Neural cell (in vitro differentiated cells): ENCODE measurements around the gene CALCR. TPM values are rescaled to one million over a fixed set of nuclear protein-coding genes. Genes with fewer than 3 reads are reported as not detected.
"Not testable (repeated sequence)": the region's sequence is repeated elsewhere in the genome, so short reads cannot be mapped to it uniquely, and the experiment has no call there.

Experiments used
- H2AFZ ChIP-seq: fragments of 200-600, 300-800 bp; sonication (generic), shearing (Covaris generic); 2 replicates; pipeline ENCODE4 v1.6.0; 2014; ENCODE audit warnings: low read depth, mild to moderate bottlenecking, antibody characterized with exemption, low read length, moderate library complexity
- H3F3A ChIP-seq: fragments of 200-600 bp; shearing (Covaris generic); 2 replicates; pipeline ENCODE4 v1.6.1; 2016; ENCODE audit warnings: mild to moderate bottlenecking, moderate library complexity, mixed read lengths, antibody characterized with exemption, low read length; ENCODE audit not compliant: insufficient read depth, poor library complexity, severe bottlenecking
- H3K27ac ChIP-seq: fragments of 200-600, 300-800 bp; sonication (generic), shearing (Covaris generic); 2 replicates; pipeline ENCODE4 v1.5.1; 2014; ENCODE audit warnings: mild to moderate bottlenecking, low read length, moderate library complexity
- H3K27me3 ChIP-seq: fragments of 300-800, 200-600 bp; sonication (generic), shearing (Covaris generic); 2 replicates; pipeline ENCODE4 v1.6.0; 2014; ENCODE audit warnings: mild to moderate bottlenecking, low read depth, low read length, moderate library complexity; ENCODE audit not compliant: insufficient read depth
- H3K36me3 ChIP-seq: fragments of 300-800, 200-600 bp; sonication (generic), shearing (Covaris generic); 2 replicates; pipeline ENCODE4 v1.5.1; 2014; ENCODE audit warnings: mild to moderate bottlenecking, antibody characterized with exemption, low read length, moderate library complexity; ENCODE audit not compliant: insufficient read depth
- H3K4me2 ChIP-seq: fragments of 300-800, 200-600 bp; sonication (generic), shearing (Covaris generic); 2 replicates; pipeline ENCODE4 v1.6.0; 2014; ENCODE audit warnings: mild to moderate bottlenecking, low read length
- H3K4me3 ChIP-seq: fragments of 300-800, 200-600 bp; sonication (generic), shearing (Covaris generic); 2 replicates; pipeline ENCODE4 v1.5.1; 2014; ENCODE audit warnings: mild to moderate bottlenecking, low read length, moderate library complexity
- H3K79me2 ChIP-seq: fragments of 200-600 bp; shearing (Covaris generic); replicated peaks from 2 replicates; pipeline ENCODE4 v1.6.0; 2014; ENCODE audit warnings: mild to moderate bottlenecking, low read length, moderate library complexity; ENCODE audit not compliant: insufficient read depth
- H3K9ac ChIP-seq: fragments of 300-800, 200-600 bp; sonication (generic), shearing (Covaris generic); 2 replicates; pipeline ENCODE4 v1.6.1; 2016; ENCODE audit warnings: mild to moderate bottlenecking, low read length, mixed read lengths
- H3K9me2 ChIP-seq: fragments of 200-600 bp; shearing (Covaris generic); 2 replicates; pipeline ENCODE4 v1.6.1; 2016; ENCODE audit warnings: mild to moderate bottlenecking, low read length, mixed read lengths; ENCODE audit not compliant: insufficient read depth
- H3K9me3 ChIP-seq: fragments of 200-600, 300-800 bp; sonication (generic), shearing (Covaris generic); 2 replicates; pipeline ENCODE4 v1.6.1; 2016; ENCODE audit warnings: mild to moderate bottlenecking, mixed run types, low read length, moderate library complexity, mixed read lengths
- H4K20me1 ChIP-seq: fragments of 200-600 bp; shearing (Covaris generic); 2 replicates; pipeline ENCODE4 v1.6.1; 2016; ENCODE audit warnings: mild to moderate bottlenecking, mixed run types; ENCODE audit not compliant: insufficient read depth
- CTCF ChIP-seq: fragments of 450-650 bp; IDR thresholded peaks from 2 replicates; pipeline ENCODE4 v1.5.1; 2014; ENCODE audit warnings: antibody characterized with exemption, mild to moderate bottlenecking, moderate library complexity; ENCODE audit not compliant: poor library complexity, severe bottlenecking
- EP300 ChIP-seq: fragments of 450-650 bp; conservative IDR thresholded peaks from 2 replicates; pipeline ENCODE4 v1.6.1; 2014; ENCODE audit warnings: antibody characterized with exemption, mild to moderate bottlenecking, moderate library complexity; ENCODE audit not compliant: poor library complexity, severe bottlenecking
- EZH2 ChIP-seq: fragments of 200-600, 300-800 bp; shearing (Covaris generic), sonication (generic); IDR thresholded peaks from 2 replicates; pipeline ENCODE4 v1.6.1; 2014; ENCODE audit warnings: antibody characterized with exemption, low read length, borderline replicate concordance, mild to moderate bottlenecking; ENCODE audit not compliant: insufficient read depth, poor library complexity, severe bottlenecking
- MXI1 ChIP-seq: fragments of 450-650 bp; conservative IDR thresholded peaks from 2 replicates; pipeline ENCODE4 v1.6.1; 2014; ENCODE audit warnings: antibody characterized with exemption, mild to moderate bottlenecking; ENCODE audit not compliant: poor library complexity, severe bottlenecking
- POLR2AphosphoS5 ChIP-seq: IDR thresholded peaks from 2 replicates; pipeline ENCODE4 v1.6.1; 2012
- RAD21 ChIP-seq: fragments of 450-650 bp; conservative IDR thresholded peaks from 2 replicates; pipeline ENCODE4 v1.6.1; 2014; ENCODE audit warnings: antibody characterized with exemption, mild to moderate bottlenecking, moderate library complexity
- REST ChIP-seq: IDR thresholded peaks from 2 replicates; pipeline ENCODE4 v1.6.1; 2012; ENCODE audit warnings: borderline replicate concordance
- SMC3 ChIP-seq: fragments of 450-650 bp; conservative IDR thresholded peaks from 2 replicates; pipeline ENCODE4 v1.6.1; 2014; ENCODE audit warnings: antibody characterized with exemption, mild to moderate bottlenecking, moderate library complexity; ENCODE audit not compliant: poor library complexity
- TAF1 ChIP-seq: IDR thresholded peaks from 2 replicates; pipeline ENCODE4 v1.6.1; 2012; ENCODE audit warnings: low read depth
- polyA plus RNA-seq: library from polyadenylated mRNA; depleted of rRNA; stranded (reverse); fragments of >200 nt; gene quantifications from 2 replicates; pipeline ENCODE4 v1.2.3, GENCODE V29; 2014

Gene CALCR
- polyA plus RNA-seq, 1 donor from 2014 or later, result 3.6 TPM

GRCh38 chr7:93585694-93586478, 11.4 kb upstream of the CALCR start:
- not testable (repeated sequence) for H3K9ac ChIP-seq, H3K9me3 ChIP-seq, H3F3A ChIP-seq, H3K36me3 ChIP-seq, H3K4me3 ChIP-seq, H3K4me2 ChIP-seq, H3K79me2 ChIP-seq, H3K27ac ChIP-seq, H2AFZ ChIP-seq, H4K20me1 ChIP-seq, H3K27me3 ChIP-seq, H3K9me2 ChIP-seq

- no peak overlapping the region for H3K4me3 ChIP-seq
- peaks cover 35% of the 10 kb centered on the region for H3K27me3 ChIP-seq
- TF ChIP-seq EP300, result no peak
- TF ChIP-seq EZH2, result no peak
- TF ChIP-seq MXI1, result no peak
- TF ChIP-seq RAD21, result no peak
- no peak for TF ChIP-seq SMC3
- no peak for TF ChIP-seq REST
- no peaks in the 10 kb centered on the region for H3K36me3 ChIP-seq
- no peaks in the 10 kb centered on the region for H4K20me1 ChIP-seq
- H3K79me2 ChIP-seq, result no peaks in the 10 kb centered on the region
- H3K27ac ChIP-seq, result no peak overlapping the region
- no peaks in the 10 kb centered on the region for H3K9me3 ChIP-seq
- no peaks in the 10 kb centered on the region for H3F3A ChIP-seq
- H3K9ac ChIP-seq, result no peak overlapping the region
- no peak overlapping the region for H2AFZ ChIP-seq
- H3K4me2 ChIP-seq, result no peak overlapping the region
- no peaks in the 10 kb centered on the region for H3K9me2 ChIP-seq
Observed at GRCh38 chr7:93579431-93579830, 4.9 kb upstream of the CALCR start.

- TF ChIP-seq SMC3, result no peak
- TF ChIP-seq EP300, result no peak
- no peak for TF ChIP-seq CTCF
- TF ChIP-seq EZH2, result no peak
- no peak for TF ChIP-seq TAF1
- TF ChIP-seq MXI1, result no peak
- no peak for TF ChIP-seq POLR2AphosphoS5
- no peak for TF ChIP-seq REST
- no peak for TF ChIP-seq RAD21
- peaks cover 42% of the 10 kb centered on the region for H3K27me3 ChIP-seq
- H3K4me3 ChIP-seq, result no peak overlapping the region
- no peak overlapping the region for H3K9ac ChIP-seq
- no peaks in the 10 kb centered on the region for H3K9me3 ChIP-seq
- H2AFZ ChIP-seq, result no peak overlapping the region
- H3K4me2 ChIP-seq, result no peak overlapping the region
- H3K27ac ChIP-seq, result no peak overlapping the region
- no peaks in the 10 kb centered on the region for H3K79me2 ChIP-seq
- no peaks in the 10 kb centered on the region for H3K36me3 ChIP-seq
- no peaks in the 10 kb centered on the region for H4K20me1 ChIP-seq
- no peaks in the 10 kb centered on the region for H3K9me2 ChIP-seq
- H3F3A ChIP-seq, result no peaks in the 10 kb centered on the region
Observed at GRCh38 chr7:93578762-93579161, 4.2 kb upstream of the CALCR start.
